ENCODE data around the gene GPRC5B. TPM values are rescaled to one million over a fixed set of nuclear protein-coding genes. Genes with fewer than 3 reads are reported as not detected.

The GPRC5B gene
- total RNA-seq, 1 experiment from 2014 or later = 62.0 TPM

DNA sequence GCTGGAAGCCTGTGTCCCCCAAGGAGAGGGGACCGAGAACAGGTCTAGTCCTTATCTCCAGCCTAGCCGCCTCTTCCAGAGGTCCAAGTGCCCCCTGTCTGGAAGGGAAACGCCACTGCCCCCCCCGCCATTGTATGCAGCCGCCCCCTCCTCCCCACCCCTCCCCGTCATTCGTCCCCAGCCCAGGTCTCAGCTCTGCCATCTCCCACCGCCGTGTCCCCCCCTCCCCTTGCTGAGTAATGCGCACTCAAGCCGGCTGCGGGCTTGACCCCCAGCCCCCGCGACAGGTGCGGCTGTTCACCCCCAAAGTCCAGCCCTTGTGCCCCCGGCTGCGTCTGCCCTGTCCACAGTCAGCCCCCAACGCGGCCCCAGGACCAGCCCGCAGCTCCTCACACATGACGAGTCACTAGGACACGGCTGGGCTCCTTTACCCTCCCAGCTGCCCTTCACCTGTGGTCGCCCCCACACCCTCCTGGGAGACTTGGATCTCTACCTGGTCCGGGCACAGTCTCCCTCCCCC, 622 bp downstream of the GPRC5B start:
- TF ChIP-seq, protein P1, sequence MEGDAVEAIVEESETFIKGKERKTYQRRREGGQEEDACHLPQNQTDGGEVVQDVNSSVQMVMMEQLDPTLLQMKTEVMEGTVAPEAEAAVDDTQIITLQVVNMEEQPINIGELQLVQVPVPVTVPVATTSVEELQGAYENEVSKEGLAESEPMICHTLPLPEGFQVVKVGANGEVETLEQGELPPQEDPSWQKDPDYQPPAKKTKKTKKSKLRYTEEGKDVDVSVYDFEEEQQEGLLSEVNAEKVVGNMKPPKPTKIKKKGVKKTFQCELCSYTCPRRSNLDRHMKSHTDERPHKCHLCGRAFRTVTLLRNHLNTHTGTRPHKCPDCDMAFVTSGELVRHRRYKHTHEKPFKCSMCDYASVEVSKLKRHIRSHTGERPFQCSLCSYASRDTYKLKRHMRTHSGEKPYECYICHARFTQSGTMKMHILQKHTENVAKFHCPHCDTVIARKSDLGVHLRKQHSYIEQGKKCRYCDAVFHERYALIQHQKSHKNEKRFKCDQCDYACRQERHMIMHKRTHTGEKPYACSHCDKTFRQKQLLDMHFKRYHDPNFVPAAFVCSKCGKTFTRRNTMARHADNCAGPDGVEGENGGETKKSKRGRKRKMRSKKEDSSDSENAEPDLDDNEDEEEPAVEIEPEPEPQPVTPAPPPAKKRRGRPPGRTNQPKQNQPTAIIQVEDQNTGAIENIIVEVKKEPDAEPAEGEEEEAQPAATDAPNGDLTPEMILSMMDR (conservative IDR thresholded peaks at IDR 0.05) = no peak
- TF ChIP-seq EZH2 (IDR thresholded peaks at IDR 0.05; ENCODE audit: low read depth) = no peak
- peak in 1 of 2 experiments; percentile 15 for DNase-seq
- H3K4me1 ChIP-seq (replicated peaks; ENCODE audit: insufficient read depth) = no peaks in the 10 kb centered on the region
- no peaks in the 10 kb centered on the region for H4K20me1 ChIP-seq (ENCODE audit: insufficient read depth)
- peaks cover 19% of the 10 kb centered on the region for H3K79me2 ChIP-seq (ENCODE audit: low read depth)
- no peak overlapping the region for H3K27ac ChIP-seq
- H3K4me2 ChIP-seq = peak overlapping the region; percentile 89
- peak overlapping the region; percentile 95 for H2AFZ ChIP-seq
- no TSS peak for BruUV-seq (replicated peaks)
- no peaks in the 10 kb centered on the region for H3K9me3 ChIP-seq (ENCODE audit: insufficient read depth, low read depth)
- no peaks in the 10 kb centered on the region for H3K27me3 ChIP-seq (ENCODE audit: insufficient read depth, low read depth)
- H3K9me2 ChIP-seq (ENCODE audit: insufficient read depth) = no peaks in the 10 kb centered on the region
- no peaks in the 10 kb centered on the region for H3F3A ChIP-seq (ENCODE audit: insufficient read depth, low read depth)
- CTCF ChIA-PET = interaction anchor here (0.6 to 1.1 kb wide), 9 partner anchors 134 to 300 kb away, joined by 3 to 15 read pairs (median 6); no protein-coding TSS in a partner anchor
- intact Hi-C loops (cut with micrococcal nuclease; ENCODE audit: unreplicated experiment) = loop anchor here (1.0 kb wide), 2 partner anchors 130 to 168 kb away; no protein-coding TSS in a partner anchor
- POLR2A ChIA-PET (ENCODE audit: unreplicated experiment) = no interaction called here
- peak overlapping the region; percentile 81 for H3K4me3 ChIP-seq
- H3K36me3 ChIP-seq (ENCODE audit: low read depth) = no peaks in the 10 kb centered on the region

DNA sequence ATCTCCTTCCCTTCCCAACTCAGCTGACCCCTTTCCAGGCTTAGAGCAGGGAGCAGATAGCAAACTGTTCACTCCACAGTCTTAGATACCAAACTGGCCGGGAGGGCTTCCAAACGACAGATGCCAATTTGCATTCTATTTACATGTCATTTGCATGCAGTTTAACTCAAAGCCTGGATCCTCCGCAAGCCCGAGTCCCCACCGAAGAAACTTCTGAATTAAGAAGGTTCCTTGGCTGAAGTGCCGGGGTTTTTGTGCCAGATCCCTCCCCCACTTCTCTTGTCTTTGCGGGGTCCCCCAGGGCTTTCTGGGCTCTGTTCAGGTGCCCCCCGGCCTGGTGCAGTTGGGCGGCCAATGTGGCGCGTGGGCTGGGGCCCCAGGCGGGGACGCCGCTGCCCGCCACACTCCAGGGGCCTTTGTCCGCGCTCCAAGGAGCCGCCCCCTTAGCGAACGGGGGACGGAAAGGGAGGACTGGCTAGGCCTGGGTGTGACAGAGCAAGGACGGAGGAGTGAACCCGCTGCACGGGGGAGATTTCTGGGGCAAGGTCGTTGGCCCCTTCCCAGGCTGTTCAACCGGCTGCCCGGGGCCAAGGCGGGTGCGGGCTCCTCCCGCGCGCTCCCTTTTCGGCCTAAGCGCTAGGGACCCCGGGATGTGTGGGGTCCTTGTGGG, 1.2 kb downstream of the GPRC5B start:
- H3K27ac ChIP-seq = no peak overlapping the region
- POLR2A ChIA-PET (ENCODE audit: unreplicated experiment) = no interaction called here
- H3K79me2 ChIP-seq (ENCODE audit: low read depth) = peaks cover 19% of the 10 kb centered on the region
- TF ChIP-seq, protein P1 (conservative IDR thresholded peaks at IDR 0.05) = no peak
- no peak for TF ChIP-seq EZH2 (IDR thresholded peaks at IDR 0.05; ENCODE audit: low read depth)
- peak overlapping the region; percentile 89 for H3K4me2 ChIP-seq
- no peaks in the 10 kb centered on the region for H3F3A ChIP-seq (ENCODE audit: insufficient read depth, low read depth)
- peak overlapping the region; percentile 81 for H3K4me3 ChIP-seq
- CTCF ChIA-PET = interaction anchor here (0.6 to 1.1 kb wide), 6 partner anchors 134 to 300 kb away, joined by 3 to 15 read pairs (median 6); no protein-coding TSS in a partner anchor
- no peak for DNase-seq
- BruUV-seq (replicated peaks) = TSS peak; percentile 23
- H2AFZ ChIP-seq = peak overlapping the region; percentile 45
- H3K9me2 ChIP-seq (ENCODE audit: insufficient read depth) = no peaks in the 10 kb centered on the region
- H3K9me3 ChIP-seq (ENCODE audit: insufficient read depth, low read depth) = no peaks in the 10 kb centered on the region
- H3K27me3 ChIP-seq (ENCODE audit: insufficient read depth, low read depth) = no peaks in the 10 kb centered on the region
- H3K4me1 ChIP-seq (replicated peaks; ENCODE audit: insufficient read depth) = no peaks in the 10 kb centered on the region
- no peaks in the 10 kb centered on the region for H4K20me1 ChIP-seq (ENCODE audit: insufficient read depth)
- H3K36me3 ChIP-seq (ENCODE audit: low read depth) = no peaks in the 10 kb centered on the region
- intact Hi-C loops (cut with micrococcal nuclease; ENCODE audit: unreplicated experiment) = no loop called here

DNA sequence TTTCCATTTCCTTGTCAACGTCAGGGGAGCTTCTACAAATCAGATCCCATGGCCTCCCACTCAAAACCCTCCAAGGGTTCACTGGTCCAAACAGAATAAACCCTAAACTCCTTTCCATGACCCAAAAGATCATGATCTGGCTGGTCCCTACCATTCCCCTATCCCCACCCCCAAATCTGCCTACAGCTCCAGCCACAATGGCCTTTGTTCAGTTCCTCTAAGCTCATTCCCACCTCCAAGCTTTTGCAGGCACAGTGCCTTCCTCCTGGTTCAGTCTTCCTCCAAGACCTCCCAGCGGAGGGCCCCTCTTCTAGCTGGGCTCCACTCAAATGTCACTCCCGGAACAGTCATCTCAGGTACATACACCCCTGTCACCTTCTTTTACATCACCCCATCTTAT, 2.0 kb downstream of the GPRC5B start:
- Histone ChIP-seq H3K27me3 (ENCODE audit: insufficient read depth, low read depth) (no peaks in the 10 kb centered on the region), H3K79me2 (ENCODE audit: low read depth) (peaks cover 19% of the 10 kb centered on the region), H4K20me1 (ENCODE audit: insufficient read depth) (no peaks in the 10 kb centered on the region), H3K4me1 (replicated peaks; ENCODE audit: insufficient read depth) (no peaks in the 10 kb centered on the region), H3K27ac (no peak overlapping the region), H3K4me2 (peak overlapping the region; percentile 89), H2AFZ (no peak overlapping the region), H3K36me3 (ENCODE audit: low read depth) (no peaks in the 10 kb centered on the region), H3K9me3 (ENCODE audit: insufficient read depth, low read depth) (no peaks in the 10 kb centered on the region), H3K4me3 (no peak overlapping the region), H3F3A (ENCODE audit: insufficient read depth, low read depth) (no peaks in the 10 kb centered on the region), H3K9me2 (ENCODE audit: insufficient read depth) (no peaks in the 10 kb centered on the region)
- BruUV-seq (replicated peaks) = no TSS peak
- no peak for TF ChIP-seq EZH2 (IDR thresholded peaks at IDR 0.05; ENCODE audit: low read depth)
- TF ChIP-seq, protein P1 (conservative IDR thresholded peaks at IDR 0.05) = no peak
- POLR2A ChIA-PET (ENCODE audit: unreplicated experiment) = no interaction called here
- DNase-seq = no peak
- CTCF ChIA-PET = no interaction called here
- intact Hi-C loops (cut with micrococcal nuclease; ENCODE audit: unreplicated experiment) = no loop called here

All from PC-9 (cell line).